HG02943 (cell line): ENCODE measurements around the gene LRPAP1.
"Not testable (repeated sequence)": the region's sequence is repeated elsewhere in the genome, so short reads cannot be mapped to it uniquely, and the experiment has no call there.

Experiments
- ATAC-seq: cut with Tn5 transposase; IDR thresholded peaks from one replicate; pipeline ENCODE4 v1.9.1; 2021; ENCODE audit warnings: mild to moderate bottlenecking, low read depth, moderate library complexity; ENCODE audit not compliant: unreplicated experiment

The LRPAP1 gene

GRCh38 chr4:3531879-3532750, at the start of gene LRPAP1:
LRPAP1 (minus strand) TSS chr4:3532422; CDS start chr4:3532412, 10 bp downstream.
- ATAC-seq = peak; percentile 81

- ATAC-seq = not testable (repeated sequence)
These were observed 49.3 kb upstream of the LRPAP1 start for GRCh38 chr4:3581334-3582090.

GRCh38 chr4:3580859-3581258, 48.6 kb upstream of the LRPAP1 start:
- not testable (repeated sequence) for ATAC-seq

- ATAC-seq = not testable (repeated sequence)
These were observed 46.4 kb upstream of the LRPAP1 start for GRCh38 chr4:3578527-3579144.

- not testable (repeated sequence) for ATAC-seq
These were observed 45.8 kb upstream of the LRPAP1 start for GRCh38 chr4:3578052-3578451.

GRCh38 chr4:3577208-3577892, 45.1 kb upstream of the LRPAP1 start:
- not testable (repeated sequence) for ATAC-seq

GRCh38 chr4:3576533-3577207, 44.4 kb upstream of the LRPAP1 start:
- ATAC-seq = not testable (repeated sequence)

- ATAC-seq = not testable (repeated sequence)
These were observed 43.5 kb upstream of the LRPAP1 start for GRCh38 chr4:3575426-3576369.

- ATAC-seq = not testable (repeated sequence)
These were observed 42.6 kb upstream of the LRPAP1 start for GRCh38 chr4:3574865-3575264.

GRCh38 chr4:3574346-3574745, 42.1 kb upstream of the LRPAP1 start:
- ATAC-seq = not testable (repeated sequence)

GRCh38 chr4:3573131-3573530, 40.9 kb upstream of the LRPAP1 start:
- ATAC-seq = no peak

GRCh38 chr4:3572363-3572762, 40.1 kb upstream of the LRPAP1 start:
- ATAC-seq = no peak

- no peak for ATAC-seq
These were observed 39.7 kb upstream of the LRPAP1 start for GRCh38 chr4:3571921-3572320.

GRCh38 chr4:3570923-3571322, 38.7 kb upstream of the LRPAP1 start:
- not testable (repeated sequence) for ATAC-seq

- ATAC-seq = not testable (repeated sequence)
These were observed 37.4 kb upstream of the LRPAP1 start for GRCh38 chr4:3569611-3570010.

- ATAC-seq = not testable (repeated sequence)
These were observed 34.5 kb upstream of the LRPAP1 start for GRCh38 chr4:3566701-3567100.

- ATAC-seq = not testable (repeated sequence)
These were observed 34.1 kb upstream of the LRPAP1 start for GRCh38 chr4:3566301-3566700.

- ATAC-seq = not testable (repeated sequence)
These were observed 32.7 kb upstream of the LRPAP1 start for GRCh38 chr4:3564948-3565347.

- ATAC-seq = no peak
These were observed 31.2 kb upstream of the LRPAP1 start for GRCh38 chr4:3563403-3563802.
